Measurements from ENCODE around the gene SOCS3. TPM values are rescaled to one million over a fixed set of nuclear protein-coding genes. Genes with fewer than 3 reads are reported as not detected.

SOCS3 gene
- total RNA-seq, 1 experiment from 2014 or later, result 21.7 TPM

DNA sequence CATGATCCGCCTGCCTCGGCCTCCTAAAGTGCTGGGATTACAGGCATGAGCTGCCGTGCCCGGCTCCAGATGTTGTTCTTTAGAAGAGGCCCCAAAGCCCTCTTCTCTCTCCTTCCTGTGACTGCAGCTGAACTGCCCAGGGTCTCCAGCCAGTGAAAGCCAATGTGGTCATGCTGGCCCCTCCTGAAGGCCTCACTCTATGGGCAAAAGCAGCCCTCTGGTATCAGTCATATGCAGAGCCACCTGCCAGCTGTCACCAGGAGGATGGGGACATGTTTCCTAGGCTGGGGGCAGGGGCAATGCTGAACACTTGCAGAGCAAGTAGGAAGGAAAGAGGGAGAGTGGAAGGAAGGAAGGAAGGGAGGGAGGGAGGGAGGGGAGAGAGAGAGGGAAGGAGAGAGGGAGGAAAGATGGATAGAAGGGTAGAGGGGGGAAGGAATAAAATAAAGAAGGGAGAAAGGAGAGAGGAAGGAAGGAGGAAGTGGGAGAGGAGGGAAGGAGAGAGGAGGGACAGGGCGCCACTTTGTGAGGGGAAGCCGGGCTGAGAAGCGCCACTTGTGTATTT lies 36.0 kb downstream of the SOCS3 start:
- POLR2A ChIA-PET (ENCODE audit: unreplicated experiment), result no interaction called here

DNA sequence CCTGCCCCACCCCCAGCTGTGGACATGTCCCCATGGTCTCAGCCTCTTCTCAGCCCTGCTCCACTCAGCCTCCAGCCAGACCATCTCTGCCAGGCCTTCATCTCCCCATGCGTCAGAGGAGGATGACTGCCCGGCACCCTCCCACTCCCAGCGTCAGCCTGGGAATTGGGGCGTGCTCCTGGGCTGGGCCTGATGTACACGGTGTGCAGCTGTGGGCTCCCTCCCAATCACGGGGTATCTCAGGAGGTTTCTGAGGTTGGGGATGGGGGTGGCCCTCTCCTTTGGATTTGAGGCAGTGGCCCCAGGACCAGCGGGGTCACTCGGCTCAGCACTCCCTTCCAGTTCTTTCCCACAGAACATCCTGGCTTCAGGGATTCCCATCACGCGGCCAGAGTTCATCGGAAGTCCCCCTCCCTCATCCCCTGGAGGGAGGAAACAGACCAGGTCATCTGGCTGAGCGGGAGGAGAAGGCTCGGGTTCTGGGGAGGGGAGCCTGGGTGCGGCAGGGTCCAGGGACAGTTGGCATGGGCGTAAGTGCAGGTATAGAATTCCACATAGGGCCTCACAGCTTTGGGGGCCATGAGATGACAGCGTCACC lies 36.9 kb downstream of the SOCS3 start:
- H3K27ac ChIP-seq, result no peak overlapping the region
- H3K4me2 ChIP-seq, result no peak overlapping the region
- CTCF ChIA-PET, result no interaction called here

More for the DNA sequence above, 36.0 kb downstream of the SOCS3 start:
- CTCF ChIA-PET, result interaction anchor here (0.6 kb wide), 1 partner anchor 15 kb away, joined by 7 read pairs; no protein-coding TSS in a partner anchor
- H3K79me2 ChIP-seq (ENCODE audit: low read depth), result no peaks in the 10 kb centered on the region
- H3K4me1 ChIP-seq (replicated peaks; ENCODE audit: insufficient read depth), result peaks cover 9% of the 10 kb centered on the region
- intact Hi-C loops (cut with micrococcal nuclease; ENCODE audit: unreplicated experiment), result no loop called here
- no peak overlapping the region for H3K4me3 ChIP-seq
- H2AFZ ChIP-seq, result no peak overlapping the region
- H4K20me1 ChIP-seq (ENCODE audit: insufficient read depth), result no peaks in the 10 kb centered on the region
- no peaks in the 10 kb centered on the region for H3K27me3 ChIP-seq (ENCODE audit: insufficient read depth, low read depth)
- H3F3A ChIP-seq (ENCODE audit: insufficient read depth, low read depth), result peaks cover 13% of the 10 kb centered on the region; the same call in 1 of the 2 replicates
- TF ChIP-seq, protein P1, sequence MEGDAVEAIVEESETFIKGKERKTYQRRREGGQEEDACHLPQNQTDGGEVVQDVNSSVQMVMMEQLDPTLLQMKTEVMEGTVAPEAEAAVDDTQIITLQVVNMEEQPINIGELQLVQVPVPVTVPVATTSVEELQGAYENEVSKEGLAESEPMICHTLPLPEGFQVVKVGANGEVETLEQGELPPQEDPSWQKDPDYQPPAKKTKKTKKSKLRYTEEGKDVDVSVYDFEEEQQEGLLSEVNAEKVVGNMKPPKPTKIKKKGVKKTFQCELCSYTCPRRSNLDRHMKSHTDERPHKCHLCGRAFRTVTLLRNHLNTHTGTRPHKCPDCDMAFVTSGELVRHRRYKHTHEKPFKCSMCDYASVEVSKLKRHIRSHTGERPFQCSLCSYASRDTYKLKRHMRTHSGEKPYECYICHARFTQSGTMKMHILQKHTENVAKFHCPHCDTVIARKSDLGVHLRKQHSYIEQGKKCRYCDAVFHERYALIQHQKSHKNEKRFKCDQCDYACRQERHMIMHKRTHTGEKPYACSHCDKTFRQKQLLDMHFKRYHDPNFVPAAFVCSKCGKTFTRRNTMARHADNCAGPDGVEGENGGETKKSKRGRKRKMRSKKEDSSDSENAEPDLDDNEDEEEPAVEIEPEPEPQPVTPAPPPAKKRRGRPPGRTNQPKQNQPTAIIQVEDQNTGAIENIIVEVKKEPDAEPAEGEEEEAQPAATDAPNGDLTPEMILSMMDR (conservative IDR thresholded peaks at IDR 0.05), result no peak
- TF ChIP-seq EZH2 (IDR thresholded peaks at IDR 0.05; ENCODE audit: low read depth), result no peak
- no peaks in the 10 kb centered on the region for H3K9me3 ChIP-seq (ENCODE audit: insufficient read depth, low read depth)
- H3K27ac ChIP-seq, result no peak overlapping the region
- no peak for DNase-seq
- no peaks in the 10 kb centered on the region for H3K36me3 ChIP-seq (ENCODE audit: low read depth)
- BruUV-seq (replicated peaks), result no TSS peak
- H3K4me2 ChIP-seq, result no peak overlapping the region
- no peaks in the 10 kb centered on the region for H3K9me2 ChIP-seq (ENCODE audit: insufficient read depth)

DNA sequence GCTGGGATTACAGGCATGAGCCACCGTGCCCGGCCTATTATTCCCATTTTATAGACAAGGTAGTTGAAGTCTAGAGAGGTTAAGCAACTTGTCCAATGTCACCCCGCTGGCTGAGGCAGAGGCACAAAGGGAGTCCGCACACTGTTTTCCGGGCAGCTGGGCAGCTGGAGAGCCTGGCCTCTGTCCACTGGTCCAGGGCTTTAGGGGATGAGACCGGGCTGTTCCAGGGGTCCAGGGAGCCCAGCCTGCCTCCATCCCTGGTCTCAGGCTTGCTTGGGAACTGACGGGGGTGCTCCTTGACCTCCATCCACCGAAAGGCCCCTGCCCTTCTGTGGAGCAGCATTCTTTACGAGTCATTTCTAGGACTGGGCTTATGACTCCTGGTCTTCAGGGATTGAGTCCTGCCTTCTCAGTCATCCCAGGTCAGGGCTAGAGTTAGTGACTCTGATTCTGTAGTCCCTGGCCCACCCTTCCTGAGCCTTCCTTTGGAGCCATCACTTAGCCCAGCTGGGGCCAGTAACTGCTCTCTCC lies 37.5 kb downstream of the SOCS3 start:
- BruUV-seq (replicated peaks), result no TSS peak
- intact Hi-C loops (cut with micrococcal nuclease; ENCODE audit: unreplicated experiment), result no loop called here
- no peak overlapping the region for H2AFZ ChIP-seq
- no peaks in the 10 kb centered on the region for H3K79me2 ChIP-seq (ENCODE audit: low read depth)
- H3K27ac ChIP-seq, result no peak overlapping the region
- no peak for DNase-seq
- no peaks in the 10 kb centered on the region for H4K20me1 ChIP-seq (ENCODE audit: insufficient read depth)
- H3K36me3 ChIP-seq (ENCODE audit: low read depth), result no peaks in the 10 kb centered on the region
- H3K9me2 ChIP-seq (ENCODE audit: insufficient read depth), result no peaks in the 10 kb centered on the region
- H3K27me3 ChIP-seq (ENCODE audit: insufficient read depth, low read depth), result no peaks in the 10 kb centered on the region
- no peaks in the 10 kb centered on the region for H3F3A ChIP-seq (ENCODE audit: insufficient read depth, low read depth)
- no peak overlapping the region for H3K4me3 ChIP-seq
- H3K4me2 ChIP-seq, result no peak overlapping the region
- ChIA-PET CTCF (no interaction called here), POLR2A (ENCODE audit: unreplicated experiment) (no interaction called here)
- H3K9me3 ChIP-seq (ENCODE audit: insufficient read depth, low read depth), result no peaks in the 10 kb centered on the region
- TF ChIP-seq, protein P1 (conservative IDR thresholded peaks at IDR 0.05), result no peak
- TF ChIP-seq EZH2 (IDR thresholded peaks at IDR 0.05; ENCODE audit: low read depth), result no peak
- H3K4me1 ChIP-seq (replicated peaks; ENCODE audit: insufficient read depth), result peaks cover 10% of the 10 kb centered on the region

More for the DNA sequence above, 36.9 kb downstream of the SOCS3 start:
- BruUV-seq (replicated peaks), result no TSS peak
- no peaks in the 10 kb centered on the region for H3K9me2 ChIP-seq (ENCODE audit: insufficient read depth)
- POLR2A ChIA-PET (ENCODE audit: unreplicated experiment), result no interaction called here
- no peaks in the 10 kb centered on the region for H3K27me3 ChIP-seq (ENCODE audit: insufficient read depth, low read depth)
- TF ChIP-seq EZH2 (IDR thresholded peaks at IDR 0.05; ENCODE audit: low read depth), result no peak
- TF ChIP-seq, protein P1 (conservative IDR thresholded peaks at IDR 0.05), result no peak
- no peaks in the 10 kb centered on the region for H3K9me3 ChIP-seq (ENCODE audit: insufficient read depth, low read depth)
- H2AFZ ChIP-seq, result no peak overlapping the region
- H3K4me1 ChIP-seq (replicated peaks; ENCODE audit: insufficient read depth), result peaks cover 5% of the 10 kb centered on the region
- H3K4me3 ChIP-seq, result no peak overlapping the region
- intact Hi-C loops (cut with micrococcal nuclease; ENCODE audit: unreplicated experiment), result no loop called here
- no peaks in the 10 kb centered on the region for H3K36me3 ChIP-seq (ENCODE audit: low read depth)
- H3K79me2 ChIP-seq (ENCODE audit: low read depth), result no peaks in the 10 kb centered on the region
- no peaks in the 10 kb centered on the region for H4K20me1 ChIP-seq (ENCODE audit: insufficient read depth)
- no peak for DNase-seq
- H3F3A ChIP-seq (ENCODE audit: insufficient read depth, low read depth), result peaks cover 3% of the 10 kb centered on the region; the same call in 1 of the 2 replicates
